SK-N-SH treated with all-trans-retinoic acid at 6 μM for 48 hours (cell line): Measurements from ENCODE around the gene AKT2.

Experiments used
- ATAC-seq: fragments of 200-7000 bp; cut with Tn5 transposase; 3 replicates; pipeline ENCODE4 v1.9.1; 2020; ENCODE audit warnings: mild to moderate bottlenecking, moderate library complexity
- ARNTL ChIP-seq: fragments of 450-650 bp; formaldehyde crosslinking; IDR thresholded peaks from 2 replicates; pipeline ENCODE4 v1.5.0; 2020; ENCODE audit warnings: low read depth, mild to moderate bottlenecking, moderate library complexity, borderline replicate concordance
- CSDC2 ChIP-seq: fragments of 250-450 bp; sonication (Bioruptor Pico); IDR thresholded peaks from 2 replicates; pipeline ENCODE4 v1.5.0; 2020; ENCODE audit warnings: mild to moderate bottlenecking, moderate library complexity
- GLIS3 ChIP-seq: fragments of 250-450 bp; sonication (Bioruptor Pico); IDR thresholded peaks from 2 replicates; pipeline ENCODE4 v1.5.0; 2020; ENCODE audit warnings: mild to moderate bottlenecking, moderate library complexity
- ISL1 ChIP-seq: fragments of 250-450 bp; sonication (Bioruptor Pico); IDR thresholded peaks from 2 replicates; pipeline ENCODE4 v2.1.2; 2022; ENCODE audit warnings: mild to moderate bottlenecking, moderate library complexity
- PPARA ChIP-seq: fragments of 250-450 bp; sonication (Bioruptor Pico); IDR thresholded peaks from 2 replicates; pipeline ENCODE4 v1.5.0; 2020; ENCODE audit warnings: mild to moderate bottlenecking, borderline replicate concordance
- RARB ChIP-seq: fragments of 250-450 bp; sonication (Bioruptor Pico); IDR thresholded peaks from 2 replicates; pipeline ENCODE4 v1.8.0; 2021; ENCODE audit warnings: mild to moderate bottlenecking, moderate library complexity
- SNAI2 ChIP-seq: fragments of 250-450 bp; sonication (Bioruptor Pico); IDR thresholded peaks from 2 replicates; pipeline ENCODE4 v1.5.0; 2020; ENCODE audit warnings: mild to moderate bottlenecking, moderate library complexity
- TCF4 ChIP-seq: fragments of 250-450 bp; sonication (Bioruptor Pico); IDR thresholded peaks from 2 replicates; pipeline ENCODE4 v1.8.0; 2021; ENCODE audit warnings: mild to moderate bottlenecking, moderate library complexity, borderline replicate concordance
- TOX ChIP-seq: fragments of 250-450 bp; sonication (Bioruptor Pico); IDR thresholded peaks from 2 replicates; pipeline ENCODE4 v1.8.0; 2021; ENCODE audit warnings: mild to moderate bottlenecking, moderate library complexity, borderline replicate concordance
- ZFP3 ChIP-seq: fragments of 250-450 bp; sonication (Bioruptor Pico); IDR thresholded peaks from 2 replicates; pipeline ENCODE4 v1.5.0; 2020; ENCODE audit warnings: mild to moderate bottlenecking, moderate library complexity
- ZNF565 ChIP-seq: fragments of 450-650 bp; formaldehyde crosslinking; conservative IDR thresholded peaks from 2 replicates; pipeline ENCODE4 v1.5.0; 2020; ENCODE audit warnings: low read depth, mild to moderate bottlenecking, moderate library complexity
- ZNF70 ChIP-seq: fragments of 450-650 bp; formaldehyde crosslinking; IDR thresholded peaks from 2 replicates; pipeline ENCODE4 v1.5.0; 2020; ENCODE audit warnings: mild to moderate bottlenecking, moderate library complexity
- ZNF8 ChIP-seq: fragments of 450-650 bp; formaldehyde crosslinking; IDR thresholded peaks from 2 replicates; pipeline ENCODE4 v1.5.0; 2020; ENCODE audit warnings: mild to moderate bottlenecking, moderate library complexity
- TF ChIP-seq, protein P1 (sequence below): fragments of 250-450 bp; sonication (Bioruptor Pico); IDR thresholded peaks from 2 replicates; pipeline ENCODE4 v1.8.0; 2020; ENCODE audit warnings: mild to moderate bottlenecking, moderate library complexity, borderline replicate concordance
- TF ChIP-seq, protein P2 (sequence below): fragments of 250-450 bp; sonication (Bioruptor Pico); IDR thresholded peaks from 2 replicates; pipeline ENCODE4 v1.5.1; 2021; ENCODE audit warnings: mild to moderate bottlenecking, moderate library complexity
- TF ChIP-seq, protein P3 (sequence below): fragments of 250-450 bp; sonication (Bioruptor Pico); IDR thresholded peaks from 2 replicates; pipeline ENCODE4 v1.8.0; 2021; ENCODE audit warnings: low read depth, mild to moderate bottlenecking, moderate library complexity, borderline replicate concordance
- TF ChIP-seq, protein P4 (sequence below): fragments of 250-450 bp; sonication (Bioruptor Pico); IDR thresholded peaks from 2 replicates; pipeline ENCODE4 v1.5.1; 2020; ENCODE audit warnings: low read depth, mild to moderate bottlenecking, moderate library complexity
- TF ChIP-seq, protein P5 (sequence below): fragments of 250-450 bp; sonication (Bioruptor Pico); IDR thresholded peaks from 2 replicates; pipeline ENCODE4 v1.5.0; 2020; ENCODE audit warnings: mild to moderate bottlenecking, moderate library complexity

Gene AKT2

DNA sequence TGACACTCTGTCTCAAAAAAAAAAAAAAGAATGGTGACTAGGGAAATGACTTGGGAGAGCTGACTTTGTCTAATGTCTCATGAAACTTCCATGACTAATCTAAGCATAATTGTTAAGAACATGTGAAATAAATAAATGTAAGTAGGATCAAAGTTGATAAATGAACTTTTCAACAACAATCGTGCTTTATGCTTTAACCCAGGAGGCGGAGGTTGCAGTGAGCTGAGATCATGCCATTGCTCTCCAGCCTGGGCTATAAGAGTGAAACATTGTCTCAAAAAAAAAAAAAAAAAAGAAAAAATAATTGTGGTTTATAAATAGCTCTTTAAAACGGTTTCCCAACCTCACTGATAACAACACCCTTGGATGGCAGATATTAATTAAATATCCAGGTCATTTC, 12.9 kb upstream of the AKT2 start (continued):
- TF ChIP-seq, protein P1, sequence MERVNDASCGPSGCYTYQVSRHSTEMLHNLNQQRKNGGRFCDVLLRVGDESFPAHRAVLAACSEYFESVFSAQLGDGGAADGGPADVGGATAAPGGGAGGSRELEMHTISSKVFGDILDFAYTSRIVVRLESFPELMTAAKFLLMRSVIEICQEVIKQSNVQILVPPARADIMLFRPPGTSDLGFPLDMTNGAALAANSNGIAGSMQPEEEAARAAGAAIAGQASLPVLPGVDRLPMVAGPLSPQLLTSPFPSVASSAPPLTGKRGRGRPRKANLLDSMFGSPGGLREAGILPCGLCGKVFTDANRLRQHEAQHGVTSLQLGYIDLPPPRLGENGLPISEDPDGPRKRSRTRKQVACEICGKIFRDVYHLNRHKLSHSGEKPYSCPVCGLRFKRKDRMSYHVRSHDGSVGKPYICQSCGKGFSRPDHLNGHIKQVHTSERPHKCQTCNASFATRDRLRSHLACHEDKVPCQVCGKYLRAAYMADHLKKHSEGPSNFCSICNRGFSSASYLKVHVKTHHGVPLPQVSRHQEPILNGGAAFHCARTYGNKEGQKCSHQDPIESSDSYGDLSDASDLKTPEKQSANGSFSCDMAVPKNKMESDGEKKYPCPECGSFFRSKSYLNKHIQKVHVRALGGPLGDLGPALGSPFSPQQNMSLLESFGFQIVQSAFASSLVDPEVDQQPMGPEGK (CRISPR knock-in tag), result no peak

DNA sequence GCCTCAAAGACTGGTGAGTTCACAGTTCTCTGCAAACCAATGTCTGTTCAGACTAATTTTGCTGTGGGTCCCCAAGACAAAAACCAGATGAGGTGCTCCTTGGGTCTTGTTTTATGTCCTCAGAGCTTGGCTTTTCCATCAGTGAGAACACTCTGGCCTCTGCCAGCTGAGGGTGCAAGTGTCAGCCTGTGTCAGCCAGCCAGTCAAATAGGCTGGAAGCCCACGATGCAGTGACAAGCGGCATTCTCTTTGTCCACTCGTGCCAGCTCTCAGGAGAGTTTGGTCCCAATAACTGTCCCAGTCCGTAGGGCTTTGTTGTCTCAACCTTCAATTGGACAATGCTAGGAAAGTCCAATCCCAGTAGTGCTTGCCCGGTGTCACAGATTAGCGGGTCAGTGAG, 9.4 kb upstream of the AKT2 start:
- TF ChIP-seq CSDC2 (CRISPR knock-in tag) (no peak), PPARA (no peak), GLIS3 (CRISPR knock-in tag) (no peak)
- TF ChIP-seq, protein P2, sequence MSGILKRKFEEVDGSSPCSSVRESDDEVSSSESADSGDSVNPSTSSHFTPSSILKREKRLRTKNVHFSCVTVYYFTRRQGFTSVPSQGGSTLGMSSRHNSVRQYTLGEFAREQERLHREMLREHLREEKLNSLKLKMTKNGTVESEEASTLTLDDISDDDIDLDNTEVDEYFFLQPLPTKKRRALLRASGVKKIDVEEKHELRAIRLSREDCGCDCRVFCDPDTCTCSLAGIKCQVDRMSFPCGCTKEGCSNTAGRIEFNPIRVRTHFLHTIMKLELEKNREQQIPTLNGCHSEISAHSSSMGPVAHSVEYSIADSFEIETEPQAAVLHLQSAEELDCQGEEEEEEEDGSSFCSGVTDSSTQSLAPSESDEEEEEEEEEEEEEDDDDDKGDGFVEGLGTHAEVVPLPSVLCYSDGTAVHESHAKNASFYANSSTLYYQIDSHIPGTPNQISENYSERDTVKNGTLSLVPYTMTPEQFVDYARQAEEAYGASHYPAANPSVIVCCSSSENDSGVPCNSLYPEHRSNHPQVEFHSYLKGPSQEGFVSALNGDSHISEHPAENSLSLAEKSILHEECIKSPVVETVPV (CRISPR knock-in tag), result no peak
- TF ChIP-seq, protein P3, sequence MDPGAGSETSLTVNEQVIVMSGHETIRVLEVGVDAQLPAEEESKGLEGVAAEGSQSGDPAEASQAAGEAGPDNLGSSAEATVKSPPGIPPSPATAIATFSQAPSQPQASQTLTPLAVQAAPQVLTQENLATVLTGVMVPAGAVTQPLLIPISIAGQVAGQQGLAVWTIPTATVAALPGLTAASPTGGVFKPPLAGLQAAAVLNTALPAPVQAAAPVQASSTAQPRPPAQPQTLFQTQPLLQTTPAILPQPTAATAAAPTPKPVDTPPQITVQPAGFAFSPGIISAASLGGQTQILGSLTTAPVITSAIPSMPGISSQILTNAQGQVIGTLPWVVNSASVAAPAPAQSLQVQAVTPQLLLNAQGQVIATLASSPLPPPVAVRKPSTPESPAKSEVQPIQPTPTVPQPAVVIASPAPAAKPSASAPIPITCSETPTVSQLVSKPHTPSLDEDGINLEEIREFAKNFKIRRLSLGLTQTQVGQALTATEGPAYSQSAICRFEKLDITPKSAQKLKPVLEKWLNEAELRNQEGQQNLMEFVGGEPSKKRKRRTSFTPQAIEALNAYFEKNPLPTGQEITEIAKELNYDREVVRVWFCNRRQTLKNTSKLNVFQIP (CRISPR knock-in tag), result no peak
- TF ChIP-seq, protein P4, sequence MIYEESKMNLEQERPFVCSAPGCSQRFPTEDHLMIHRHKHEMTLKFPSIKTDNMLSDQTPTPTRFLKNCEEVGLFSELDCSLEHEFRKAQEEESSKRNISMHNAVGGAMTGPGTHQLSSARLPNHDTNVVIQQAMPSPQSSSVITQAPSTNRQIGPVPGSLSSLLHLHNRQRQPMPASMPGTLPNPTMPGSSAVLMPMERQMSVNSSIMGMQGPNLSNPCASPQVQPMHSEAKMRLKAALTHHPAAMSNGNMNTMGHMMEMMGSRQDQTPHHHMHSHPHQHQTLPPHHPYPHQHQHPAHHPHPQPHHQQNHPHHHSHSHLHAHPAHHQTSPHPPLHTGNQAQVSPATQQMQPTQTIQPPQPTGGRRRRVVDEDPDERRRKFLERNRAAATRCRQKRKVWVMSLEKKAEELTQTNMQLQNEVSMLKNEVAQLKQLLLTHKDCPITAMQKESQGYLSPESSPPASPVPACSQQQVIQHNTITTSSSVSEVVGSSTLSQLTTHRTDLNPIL (CRISPR knock-in tag), result no peak
- TF ChIP-seq, protein P1 (CRISPR knock-in tag), result no peak
- no peak for ATAC-seq

DNA sequence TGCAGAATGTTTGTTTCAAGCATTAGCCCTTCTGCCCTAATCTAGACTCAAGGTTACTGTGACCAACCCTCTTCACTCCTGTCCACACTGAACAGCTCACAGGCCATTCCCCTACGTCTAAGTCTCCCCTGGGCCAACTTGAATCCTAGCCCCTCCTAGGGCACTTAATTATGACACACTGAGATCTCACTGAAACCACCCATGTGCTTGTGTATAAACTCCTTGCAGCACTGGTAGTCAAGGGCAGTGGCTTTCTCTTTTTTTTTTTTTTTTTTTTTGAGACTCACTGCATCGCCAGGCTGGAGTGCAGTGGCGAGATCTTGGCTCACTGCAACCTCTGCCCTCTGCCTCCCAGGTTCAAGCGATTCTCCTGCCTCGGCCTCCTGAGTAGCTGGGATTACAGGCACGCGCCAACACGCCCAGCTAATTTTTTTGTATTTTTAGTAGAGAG, 1.9 kb upstream of the AKT2 start:
- TF ChIP-seq, protein P2 (CRISPR knock-in tag), result no peak
- TF ChIP-seq SNAI2 (CRISPR knock-in tag) (no peak), ZNF8 (CRISPR knock-in tag) (no peak), RARB (CRISPR knock-in tag) (no peak), TCF4 (no peak), ZFP3 (CRISPR knock-in tag) (no peak), ARNTL (no peak), ZNF565 (CRISPR knock-in tag) (no peak)
- TF ChIP-seq, protein P1 (CRISPR knock-in tag), result no peak
- ATAC-seq, result no peak

DNA sequence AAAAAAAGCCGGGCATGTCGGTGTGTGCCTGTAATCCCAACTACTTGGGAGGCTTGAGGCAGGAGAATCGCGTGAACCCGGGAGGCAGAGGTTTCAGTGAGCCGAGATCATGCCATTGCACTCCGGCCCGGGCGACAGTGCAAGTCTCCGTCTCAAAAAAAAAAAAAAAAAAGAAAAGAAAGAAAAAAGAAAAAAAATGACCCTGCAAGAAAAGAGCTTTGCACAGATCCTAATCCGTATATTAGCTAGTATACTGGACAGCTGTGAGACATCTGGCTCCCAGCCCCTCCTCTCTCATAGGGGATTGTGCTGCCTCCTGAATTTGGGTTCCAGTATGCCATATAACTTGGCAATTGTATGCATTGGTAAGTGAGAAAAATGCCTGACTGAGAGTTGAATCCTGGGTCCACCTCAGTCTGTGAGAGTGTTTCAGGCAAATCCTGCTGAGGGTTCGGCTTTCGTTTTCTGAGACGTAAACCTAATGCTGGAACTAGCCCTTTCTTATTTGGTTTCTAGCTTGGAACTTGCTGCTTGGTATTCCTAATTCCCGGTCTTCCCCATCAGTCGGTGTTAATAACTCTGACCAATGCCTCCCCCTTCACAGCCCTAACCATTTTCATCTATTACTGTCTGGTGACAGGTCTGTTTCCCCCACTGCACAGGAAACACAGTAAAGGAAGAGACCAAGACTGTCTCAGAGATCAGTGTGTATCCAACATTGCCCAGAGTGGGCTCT, 1.3 kb upstream of the AKT2 start:
- ATAC-seq, result no peak
- TF ChIP-seq ZNF70 (CRISPR knock-in tag), result no peak
- TF ChIP-seq, protein P5, sequence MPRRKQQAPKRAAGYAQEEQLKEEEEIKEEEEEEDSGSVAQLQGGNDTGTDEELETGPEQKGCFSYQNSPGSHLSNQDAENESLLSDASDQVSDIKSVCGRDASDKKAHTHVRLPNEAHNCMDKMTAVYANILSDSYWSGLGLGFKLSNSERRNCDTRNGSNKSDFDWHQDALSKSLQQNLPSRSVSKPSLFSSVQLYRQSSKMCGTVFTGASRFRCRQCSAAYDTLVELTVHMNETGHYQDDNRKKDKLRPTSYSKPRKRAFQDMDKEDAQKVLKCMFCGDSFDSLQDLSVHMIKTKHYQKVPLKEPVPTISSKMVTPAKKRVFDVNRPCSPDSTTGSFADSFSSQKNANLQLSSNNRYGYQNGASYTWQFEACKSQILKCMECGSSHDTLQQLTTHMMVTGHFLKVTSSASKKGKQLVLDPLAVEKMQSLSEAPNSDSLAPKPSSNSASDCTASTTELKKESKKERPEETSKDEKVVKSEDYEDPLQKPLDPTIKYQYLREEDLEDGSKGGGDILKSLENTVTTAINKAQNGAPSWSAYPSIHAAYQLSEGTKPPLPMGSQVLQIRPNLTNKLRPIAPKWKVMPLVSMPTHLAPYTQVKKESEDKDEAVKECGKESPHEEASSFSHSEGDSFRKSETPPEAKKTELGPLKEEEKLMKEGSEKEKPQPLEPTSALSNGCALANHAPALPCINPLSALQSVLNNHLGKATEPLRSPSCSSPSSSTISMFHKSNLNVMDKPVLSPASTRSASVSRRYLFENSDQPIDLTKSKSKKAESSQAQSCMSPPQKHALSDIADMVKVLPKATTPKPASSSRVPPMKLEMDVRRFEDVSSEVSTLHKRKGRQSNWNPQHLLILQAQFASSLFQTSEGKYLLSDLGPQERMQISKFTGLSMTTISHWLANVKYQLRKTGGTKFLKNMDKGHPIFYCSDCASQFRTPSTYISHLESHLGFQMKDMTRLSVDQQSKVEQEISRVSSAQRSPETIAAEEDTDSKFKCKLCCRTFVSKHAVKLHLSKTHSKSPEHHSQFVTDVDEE, result no peak
- no peak for TF ChIP-seq SNAI2 (CRISPR knock-in tag)
- TF ChIP-seq ZNF8 (CRISPR knock-in tag), result no peak
- TF ChIP-seq ZFP3 (CRISPR knock-in tag), result no peak
- TF ChIP-seq TOX (CRISPR knock-in tag), result no peak
- no peak for TF ChIP-seq PPARA
- TF ChIP-seq ISL1, result no peak
- TF ChIP-seq CSDC2 (CRISPR knock-in tag), result no peak
- TF ChIP-seq TCF4, result no peak
